ENCODE data around the gene PLEKHA1. TPM values are rescaled to one million over a fixed set of nuclear protein-coding genes. Genes with fewer than 3 reads are reported as not detected.

The PLEKHA1 gene
- total and polyA plus RNA-seq, 2 donors from 2014 or later = 19.5 to 168 TPM

GRCh38 chr10:122374859-122375678, 561 bp downstream of the PLEKHA1 start:
- peak; percentile 70 to 90 (median 83) for DNase-seq
- intact Hi-C loops (cut with DNase I) = no loop called here
- Histone ChIP-seq H3K9me3 (ENCODE audit: control insufficient read depth in 2 of 3, insufficient read depth in 1 of 3, low read length in 3 of 3) (no peaks in the 10 kb centered on the region), H3K4me3 (ENCODE audit: low read length in 3 of 3) (peak overlapping the region; percentile 81 to 90 (median 84)), H3K27ac (ENCODE audit: low read depth in 2 of 2, low read length in 2 of 2) (peak overlapping the region; percentile 91 to 97), H3K4me1 (ENCODE audit: control insufficient read depth in 2 of 3, insufficient read depth in 2 of 3, low read depth in 1 of 3, low read length in 3 of 3) (peaks cover 0 to 8% (median 5%) of the 10 kb centered on the region in 3 donors), H3K9ac (ENCODE audit: low read length in 3 of 3) (peak overlapping the region; percentile 75 to 91 (median 81)), H3K27me3 (ENCODE audit: control insufficient read depth, insufficient read depth, low read length) (no peaks in the 10 kb centered on the region), H3K36me3 (ENCODE audit: control insufficient read depth in 2 of 3, insufficient read depth in 3 of 3, low read length in 3 of 3) (no peaks in the 10 kb centered on the region)
- TF ChIP-seq CTCF (IDR thresholded peaks at IDR 0.05; ENCODE audit: borderline replicate concordance, extremely low read depth, insufficient read depth) = no peak
- no peak for FAIRE-seq

- Histone ChIP-seq H3K27ac (ENCODE audit: low read depth in 2 of 2, low read length in 2 of 2) (peak overlapping the region; percentile 91 to 97), H3K27me3 (ENCODE audit: control insufficient read depth, insufficient read depth, low read length) (no peaks in the 10 kb centered on the region), H3K9ac (ENCODE audit: low read length in 3 of 3) (peak overlapping the region; percentile 75 to 91 (median 81)), H3K4me1 (ENCODE audit: control insufficient read depth in 2 of 3, insufficient read depth in 2 of 3, low read depth in 1 of 3, low read length in 3 of 3) (peaks cover 0 to 10% (median 8%) of the 10 kb centered on the region in 3 donors), H3K4me3 (ENCODE audit: low read length in 3 of 3) (peak overlapping the region; percentile 81 to 90 (median 84)), H3K9me3 (ENCODE audit: control insufficient read depth in 2 of 3, insufficient read depth in 1 of 3, low read length in 3 of 3) (no peaks in the 10 kb centered on the region), H3K36me3 (ENCODE audit: control insufficient read depth in 2 of 3, insufficient read depth in 3 of 3, low read length in 3 of 3) (no peaks in the 10 kb centered on the region)
- no peak for FAIRE-seq
- no peak for TF ChIP-seq CTCF (IDR thresholded peaks at IDR 0.05; ENCODE audit: borderline replicate concordance, extremely low read depth, insufficient read depth)
- DNase-seq = peak in 2 of 5 donors; percentile 50 to 61
- intact Hi-C loops (cut with DNase I) = no loop called here
These were observed 1.2 kb downstream of the PLEKHA1 start for GRCh38 chr10:122375679-122376160.

- no peak for FAIRE-seq
- H3K4me3 ChIP-seq (ENCODE audit: low read length in 3 of 3) = peak overlapping the region; percentile 42 to 90 (median 84)
- no peaks in the 10 kb centered on the region for H3K27me3 ChIP-seq (ENCODE audit: control insufficient read depth, insufficient read depth, low read length)
- intact Hi-C loops (cut with DNase I) = no loop called here
- H3K9ac ChIP-seq (ENCODE audit: low read length in 3 of 3) = peak overlapping the region in 2 of 3 donors; percentile 48 to 75
- peak in 2 of 5 donors; percentile 10 to 25 for DNase-seq
- no peaks in the 10 kb centered on the region for H3K9me3 ChIP-seq (ENCODE audit: control insufficient read depth in 2 of 3, insufficient read depth in 1 of 3, low read length in 3 of 3)
- no peaks in the 10 kb centered on the region for H3K36me3 ChIP-seq (ENCODE audit: control insufficient read depth in 2 of 3, insufficient read depth in 3 of 3, low read length in 3 of 3)
- H3K27ac ChIP-seq (ENCODE audit: low read depth in 2 of 2, low read length in 2 of 2) = peak overlapping the region in 1 of 2 donors; percentile 64
- peaks cover 0 to 13% (median 8%) of the 10 kb centered on the region in 3 donors for H3K4me1 ChIP-seq (ENCODE audit: control insufficient read depth in 2 of 3, insufficient read depth in 2 of 3, low read depth in 1 of 3, low read length in 3 of 3)
- no peak for TF ChIP-seq CTCF (IDR thresholded peaks at IDR 0.05; ENCODE audit: borderline replicate concordance, extremely low read depth, insufficient read depth)
These were observed 2.0 kb downstream of the PLEKHA1 start for GRCh38 chr10:122376364-122376961.
